ENCODE data around the gene CAPN14.

GRCh38 chr2:31140151-31140550, 77.2 kb downstream of the CAPN14 start:
- TF ChIP-seq EZH2 (IDR thresholded peaks at IDR 0.05; ENCODE audit: insufficient read depth, low read length), result no peak
- TF ChIP-seq CTCF (IDR thresholded peaks at IDR 0.05; ENCODE audit: insufficient read depth, low read depth, low read length), result no peak

Measured in astrocyte (in vitro differentiated cells and primary cell).